ENCODE measurements around the gene RNF144A.

DNA sequence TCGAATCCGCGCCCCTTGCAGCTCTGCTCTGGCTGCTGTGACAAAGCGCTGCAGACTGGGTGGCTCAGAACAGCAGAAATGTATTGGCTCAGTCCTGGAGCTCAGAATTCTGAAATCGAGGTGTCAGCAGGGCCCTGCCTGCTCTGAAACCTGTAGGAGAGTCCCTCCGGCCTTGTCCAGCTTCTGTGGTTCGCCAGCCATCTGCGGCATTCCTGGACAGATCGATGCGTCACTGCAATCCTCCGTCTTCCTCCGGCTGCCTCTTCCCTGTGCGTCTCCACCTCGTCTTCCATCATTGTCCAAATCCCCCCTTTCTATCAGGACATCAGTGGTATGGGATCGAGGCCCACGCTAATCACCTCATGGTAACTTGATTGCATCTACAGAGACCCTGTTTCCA is 115.2 kb downstream of the RNF144A start:
- TF ChIP-seq, protein P1, sequence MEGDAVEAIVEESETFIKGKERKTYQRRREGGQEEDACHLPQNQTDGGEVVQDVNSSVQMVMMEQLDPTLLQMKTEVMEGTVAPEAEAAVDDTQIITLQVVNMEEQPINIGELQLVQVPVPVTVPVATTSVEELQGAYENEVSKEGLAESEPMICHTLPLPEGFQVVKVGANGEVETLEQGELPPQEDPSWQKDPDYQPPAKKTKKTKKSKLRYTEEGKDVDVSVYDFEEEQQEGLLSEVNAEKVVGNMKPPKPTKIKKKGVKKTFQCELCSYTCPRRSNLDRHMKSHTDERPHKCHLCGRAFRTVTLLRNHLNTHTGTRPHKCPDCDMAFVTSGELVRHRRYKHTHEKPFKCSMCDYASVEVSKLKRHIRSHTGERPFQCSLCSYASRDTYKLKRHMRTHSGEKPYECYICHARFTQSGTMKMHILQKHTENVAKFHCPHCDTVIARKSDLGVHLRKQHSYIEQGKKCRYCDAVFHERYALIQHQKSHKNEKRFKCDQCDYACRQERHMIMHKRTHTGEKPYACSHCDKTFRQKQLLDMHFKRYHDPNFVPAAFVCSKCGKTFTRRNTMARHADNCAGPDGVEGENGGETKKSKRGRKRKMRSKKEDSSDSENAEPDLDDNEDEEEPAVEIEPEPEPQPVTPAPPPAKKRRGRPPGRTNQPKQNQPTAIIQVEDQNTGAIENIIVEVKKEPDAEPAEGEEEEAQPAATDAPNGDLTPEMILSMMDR (IDR thresholded peaks at IDR 0.05): no peak
- no peak for TF ChIP-seq POLR2A (IDR thresholded peaks at IDR 0.05)
